MM.1S (cell line): ENCODE results near the gene MBL2.

ENCODE experiments used
- CTCF ChIP-seq: fragments of 300-600 bp; sonication (generic); IDR thresholded peaks from 2 replicates; pipeline ENCODE4 v1.5.1; 2016; ENCODE audit warnings: antibody characterized with exemption, low read length, mixed read lengths
- EZH2 ChIP-seq: fragments of 300-600 bp; sonication (generic); optimal IDR thresholded peaks from 2 replicates; pipeline ENCODE3; 2017; ENCODE audit warnings: low read depth, mild to moderate bottlenecking, antibody characterized with exemption, low read length, mixed read lengths
- EZH2phosphoT487 ChIP-seq: fragments of 300-600 bp; sonication (generic); IDR thresholded peaks from 2 replicates; pipeline ENCODE4 v1.6.1; 2018; ENCODE audit warnings: antibody characterized with exemption, low read length

GRCh38 chr10:52720018-52720417, 52.6 kb downstream of the MBL2 start:
- TF ChIP-seq EZH2phosphoT487 (no peak), EZH2 (no peak), CTCF (no peak)
